CD14-positive monocyte (primary cell): ENCODE data around the gene SLC28A1. TPM values are rescaled to one million over a fixed set of nuclear protein-coding genes. Genes with fewer than 3 reads are reported as not detected.

ENCODE experiments used
- DNase-seq, 3 donors: peaks; one replicate each; pipeline ENCODE4 v3.0.0-alpha.2; 2011 to 2022
- H2AFZ ChIP-seq: 2 replicates; pipeline ENCODE4 v1.6.0; 2012; ENCODE audit warnings: mild to moderate bottlenecking, low read depth, low read length, inconsistent platforms; ENCODE audit not compliant: insufficient read depth, poor library complexity, severe bottlenecking
- H3K27ac ChIP-seq, 2 donors: 1 replicate in 1 of 2; 2 replicates in 1 of 2; pipeline ENCODE4 v1.5.1; 2012 to 2013; ENCODE audit warnings: low read length in 2 of 2, control low read depth in 1 of 2, inconsistent platforms in 1 of 2, low read depth in 1 of 2, mild to moderate bottlenecking in 1 of 2
- H3K27me3 ChIP-seq, 2 donors: one replicate each; pipeline versions ENCODE4 v1.6.0 to v1.6.1; 2011 to 2013; ENCODE audit warnings: low read length in 2 of 2; ENCODE audit not compliant: control insufficient read depth in 2 of 2, insufficient read depth in 2 of 2
- H3K36me3 ChIP-seq, 2 donors: replicated peaks in 1 of 2; 1 replicate in 1 of 2; 2 replicates in 1 of 2; pipeline versions ENCODE4 v1.5.1 to v1.6.1; 2012 to 2013; ENCODE audit warnings: low read length in 2 of 2, control low read depth in 1 of 2, inconsistent platforms in 1 of 2, mild to moderate bottlenecking in 1 of 2; ENCODE audit not compliant: insufficient read depth in 2 of 2, control insufficient read depth in 1 of 2
- H3K4me1 ChIP-seq, 2 donors: 1 replicate in 1 of 2; 2 replicates in 1 of 2; pipeline versions ENCODE4 v1.5.1 to v1.6.1; 2012 to 2013; ENCODE audit warnings: low read length in 2 of 2, control low read depth in 1 of 2, inconsistent platforms in 1 of 2, mild to moderate bottlenecking in 1 of 2, moderate library complexity in 1 of 2; ENCODE audit not compliant: insufficient read depth in 2 of 2, control insufficient read depth in 1 of 2
- H3K4me2 ChIP-seq: replicated peaks from 2 replicates; pipeline ENCODE3; 2012; ENCODE audit warnings: low read length, moderate library complexity, mild to moderate bottlenecking; ENCODE audit not compliant: poor library complexity, severe bottlenecking; ENCODE audit errors: extremely low read depth
- H3K4me3 ChIP-seq, 3 experiments: fragments of 200-600 bp in 1 of 3; sonication (generic) in 1 of 3; replicated peaks in 1 of 3; 1 replicate in 2 of 3; 2 replicates in 1 of 3; pipeline ENCODE4 v1.5.1; 2011 to 2013; ENCODE audit warnings: low read length in 3 of 3, mild to moderate bottlenecking in 3 of 3, control low read depth in 2 of 3, low read depth in 2 of 3, inconsistent platforms in 1 of 3, moderate library complexity in 1 of 3
- H3K79me2 ChIP-seq: 2 replicates; pipeline ENCODE4 v1.6.0; 2012; ENCODE audit warnings: mild to moderate bottlenecking, control low read depth, inconsistent platforms, low read length, moderate library complexity; ENCODE audit not compliant: insufficient read depth
- H3K9ac ChIP-seq: 2 replicates; pipeline ENCODE4 v1.6.0; 2017; ENCODE audit warnings: low read length, mild to moderate bottlenecking; ENCODE audit not compliant: insufficient read depth, poor library complexity, severe bottlenecking
- H3K9me3 ChIP-seq, 2 donors: replicated peaks in 1 of 2; 1 replicate in 1 of 2; 2 replicates in 1 of 2; pipeline versions ENCODE4 v1.5.1 to v1.6.1; 2012 to 2013; ENCODE audit warnings: low read length in 2 of 2, control low read depth in 1 of 2; ENCODE audit not compliant: control insufficient read depth in 1 of 2, insufficient read depth in 1 of 2
- H4K20me1 ChIP-seq: 2 replicates; pipeline ENCODE4 v1.6.0; 2012; ENCODE audit warnings: mild to moderate bottlenecking, low read length, control low read depth, moderate library complexity; ENCODE audit not compliant: insufficient read depth
- H3K27ac Mint-ChIP-seq, 7 donors: one replicate each; pipeline ENCODE4 v1.8.0; 2020; ENCODE audit warnings: mild to moderate bottlenecking in 7 of 7, mixed read lengths in 7 of 7, moderate library complexity in 6 of 7, inconsistent platforms in 2 of 7
- H3K27me3 Mint-ChIP-seq, 3 donors: one replicate each; pipeline ENCODE4 v1.8.0; 2021 to 2022; ENCODE audit warnings: low read depth in 3 of 3, mild to moderate bottlenecking in 3 of 3, mixed read lengths in 3 of 3, moderate library complexity in 3 of 3, inconsistent platforms in 1 of 3
- H3K36me3 Mint-ChIP-seq, 2 donors: one replicate each; pipeline ENCODE4 v1.8.0; 2020; ENCODE audit warnings: mixed read lengths in 2 of 2, inconsistent platforms in 1 of 2, mild to moderate bottlenecking in 1 of 2
- H3K4me1 Mint-ChIP-seq: one replicate; pipeline ENCODE4 v1.8.0; 2020; ENCODE audit warnings: mild to moderate bottlenecking, mixed read lengths
- H3K4me3 Mint-ChIP-seq, 2 donors: one replicate each; pipeline ENCODE4 v1.8.0; 2020; ENCODE audit warnings: mild to moderate bottlenecking in 2 of 2, mixed read lengths in 2 of 2, moderate library complexity in 1 of 2
- H3K9me3 Mint-ChIP-seq, 7 donors: one replicate each; pipeline ENCODE4 v1.8.0; 2020 to 2022; ENCODE audit warnings: mixed read lengths in 7 of 7, mild to moderate bottlenecking in 6 of 7, moderate library complexity in 6 of 7, inconsistent platforms in 2 of 7
- WGBS: methylation state at CpG from one replicate; pipeline ENCODE4 v1.1.5; 2013; ENCODE audit warnings: missing lambda C conversion rate; ENCODE audit not compliant: insufficient coverage; 5-methylcytosine and 5-hydroxymethylcytosine counted together
- intact Hi-C, 2 donors: fragments of 100-400 bp; cut with micrococcal nuclease; formaldehyde crosslinking; loops; one replicate each; pipeline versions ENCODE4 v1.15.0 to v1.15.1; 2023
- polyA plus RNA-seq, 3 donors: library from polyadenylated mRNA; depleted of rRNA in 1 of 3; unstranded in 2 of 3; stranded (reverse) in 1 of 3; fragments of 300-500 nt in 2 of 3; fragments of >200 nt in 1 of 3; fragmentation: Illumina TruSeq in 2 of 3; gene quantifications; 1 replicate in 2 of 3; 2 replicates in 1 of 3; pipeline ENCODE4 v1.2.3, GENCODE V29; 2012 to 2021
- TF ChIP-seq, protein P1 (sequence below): fragments of 200-600 bp; IDR thresholded peaks from one replicate; pipeline ENCODE4 v1.8.0; 2022; ENCODE audit warnings: antibody characterized with exemption, mild to moderate bottlenecking

Gene SLC28A1
- polyA plus RNA-seq, 3 donors: not detected

GRCh38 chr15:84979651-84980050 is 95.2 kb downstream of the SLC28A1 start:
- Histone ChIP-seq H3K4me1 (peaks cover 22 to 26% of the 10 kb centered on the region in 2 donors), H3K79me2 (peaks cover 19% of the 10 kb centered on the region), H4K20me1 (peaks cover 19% of the 10 kb centered on the region), H3K27ac (no peak overlapping the region), H3K9ac (no peak overlapping the region), H3K9me3 (no peaks in the 10 kb centered on the region), H3K4me3 (peak overlapping the region in 1 of 3 experiments; percentile 97), H3K4me2 (peak overlapping the region; percentile 85), H3K27me3 (peaks cover 0 to 9% of the 10 kb centered on the region in 2 donors), H3K36me3 (no peaks in the 10 kb centered on the region), H2AFZ (peak overlapping the region; percentile 92)
- Mint-ChIP-seq H3K27me3 (peaks cover 14 to 24% (median 15%) of the 10 kb centered on the region in 3 donors), H3K36me3 (peaks cover 0 to 3% of the 10 kb centered on the region in 2 donors), H3K27ac (peak overlapping the region in 1 of 7 donors; percentile 97), H3K9me3 (no peaks in the 10 kb centered on the region), H3K4me1 (peaks cover 28% of the 10 kb centered on the region), H3K4me3 (peak overlapping the region; percentile 95)
- no peak for DNase-seq
- WGBS: 48% methylated on average over 13 of the region's 16 CpGs
- TF ChIP-seq, protein P1, sequence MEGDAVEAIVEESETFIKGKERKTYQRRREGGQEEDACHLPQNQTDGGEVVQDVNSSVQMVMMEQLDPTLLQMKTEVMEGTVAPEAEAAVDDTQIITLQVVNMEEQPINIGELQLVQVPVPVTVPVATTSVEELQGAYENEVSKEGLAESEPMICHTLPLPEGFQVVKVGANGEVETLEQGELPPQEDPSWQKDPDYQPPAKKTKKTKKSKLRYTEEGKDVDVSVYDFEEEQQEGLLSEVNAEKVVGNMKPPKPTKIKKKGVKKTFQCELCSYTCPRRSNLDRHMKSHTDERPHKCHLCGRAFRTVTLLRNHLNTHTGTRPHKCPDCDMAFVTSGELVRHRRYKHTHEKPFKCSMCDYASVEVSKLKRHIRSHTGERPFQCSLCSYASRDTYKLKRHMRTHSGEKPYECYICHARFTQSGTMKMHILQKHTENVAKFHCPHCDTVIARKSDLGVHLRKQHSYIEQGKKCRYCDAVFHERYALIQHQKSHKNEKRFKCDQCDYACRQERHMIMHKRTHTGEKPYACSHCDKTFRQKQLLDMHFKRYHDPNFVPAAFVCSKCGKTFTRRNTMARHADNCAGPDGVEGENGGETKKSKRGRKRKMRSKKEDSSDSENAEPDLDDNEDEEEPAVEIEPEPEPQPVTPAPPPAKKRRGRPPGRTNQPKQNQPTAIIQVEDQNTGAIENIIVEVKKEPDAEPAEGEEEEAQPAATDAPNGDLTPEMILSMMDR: no peak
- intact Hi-C loops: loop anchor here in 1 of 2 donors (5.0 to 10.0 kb wide), 2 partner anchors 63 to 265 kb away; partner anchors contain the start of gene SEC11A

GRCh38 chr15:84980196-84981053 is 96.0 kb downstream of the SLC28A1 start:
- H3K4me3 ChIP-seq: peak overlapping the region; percentile 87 to 97 (median 96)
- peaks cover 34% of the 10 kb centered on the region for H3K4me1 Mint-ChIP-seq
- H3K9ac ChIP-seq: peak overlapping the region; percentile 88
- H3K27ac ChIP-seq: peak overlapping the region; percentile 92 to 94
- TF ChIP-seq, protein P1: no peak
- peaks cover 27% of the 10 kb centered on the region for H4K20me1 ChIP-seq
- no peaks in the 10 kb centered on the region for H3K36me3 ChIP-seq
- H3K9me3 Mint-ChIP-seq: no peaks in the 10 kb centered on the region
- DNase-seq: peak; percentile 59 to 75 (median 68)
- H2AFZ ChIP-seq: peak overlapping the region; percentile 92
- peaks cover 27% of the 10 kb centered on the region for H3K79me2 ChIP-seq
- peaks cover 0 to 3% of the 10 kb centered on the region in 2 donors for H3K36me3 Mint-ChIP-seq
- peaks cover 14 to 24% (median 15%) of the 10 kb centered on the region in 3 donors for H3K27me3 Mint-ChIP-seq
- peak overlapping the region; percentile 95 for H3K4me3 Mint-ChIP-seq
- WGBS: under 1% methylated on average over 60 of the region's 66 CpGs
- peak overlapping the region; percentile 93 to 98 (median 97) for H3K27ac Mint-ChIP-seq
- intact Hi-C loops: loop anchor here in 1 of 2 donors (5.0 to 10.0 kb wide), 2 partner anchors 62 to 266 kb away; partner anchors contain the start of gene SEC11A
- no peaks in the 10 kb centered on the region for H3K9me3 ChIP-seq
- peak overlapping the region; percentile 85 for H3K4me2 ChIP-seq
- peaks cover 22 to 26% of the 10 kb centered on the region in 2 donors for H3K4me1 ChIP-seq
- H3K27me3 ChIP-seq: peaks cover 0 to 9% of the 10 kb centered on the region in 2 donors
